GM23338 (cell line): ENCODE measurements around the gene GHRH. TPM values are rescaled to one million over a fixed set of nuclear protein-coding genes. Genes with fewer than 3 reads are reported as not detected.

Source experiments
- ATAC-seq: fragments of 200-7000 bp; cut with Tn5 transposase; 3 replicates; pipeline ENCODE4 v1.9.1; 2020
- DNase-seq: peaks from one replicate; pipeline ENCODE4 v3.0.0-alpha.2; 2015; ENCODE audit warnings: low spot score
- H2AFZ ChIP-seq: fragments of 200-600 bp; sonication (generic); 2 replicates; pipeline ENCODE4 v1.8.0; 2016; ENCODE audit warnings: antibody characterized with exemption, mild to moderate bottlenecking, moderate library complexity
- H3F3A ChIP-seq: fragments of 200-600 bp; sonication (generic); replicated peaks from 2 replicates; pipeline ENCODE4 v1.8.0; 2017; ENCODE audit warnings: antibody characterized with exemption, mixed run types, low read depth
- H3K27ac ChIP-seq: fragments of 200-600 bp; sonication (generic); 2 replicates; pipeline ENCODE4 v1.6.1; 2016; ENCODE audit warnings: low read depth
- H3K27me3 ChIP-seq: fragments of 200-600 bp; sonication (generic); 2 replicates; pipeline ENCODE4 v1.8.0; 2016; ENCODE audit warnings: mild to moderate bottlenecking, mixed run types, moderate library complexity; ENCODE audit not compliant: insufficient read depth
- H3K36me3 ChIP-seq: fragments of 200-600 bp; sonication (generic); 2 replicates; pipeline ENCODE4 v1.8.0; 2016; ENCODE audit warnings: mild to moderate bottlenecking; ENCODE audit not compliant: insufficient read depth
- H3K4me1 ChIP-seq: fragments of 200-600 bp; sonication (generic); 2 replicates; pipeline ENCODE4 v1.8.0; 2016; ENCODE audit warnings: mild to moderate bottlenecking, moderate library complexity; ENCODE audit not compliant: insufficient read depth
- H3K4me2 ChIP-seq: fragments of 200-600 bp; sonication (generic); 2 replicates; pipeline ENCODE4 v1.7.1; 2017; ENCODE audit warnings: mixed run types
- H3K4me3 ChIP-seq: fragments of 200-600 bp; sonication (generic); 2 replicates; pipeline ENCODE4 v1.6.1; 2016; ENCODE audit warnings: mixed run types
- H3K79me2 ChIP-seq: fragments of 200-600 bp; sonication (generic); replicated peaks from 2 replicates; pipeline ENCODE4 v1.8.0; 2017; ENCODE audit warnings: mild to moderate bottlenecking; ENCODE audit not compliant: insufficient read depth
- H3K9me2 ChIP-seq: fragments of 200-600 bp; sonication (generic); 2 replicates; pipeline ENCODE4 v1.8.0; 2017; ENCODE audit not compliant: insufficient read depth
- H4K20me1 ChIP-seq: fragments of 200-600 bp; sonication (generic); replicated peaks from 2 replicates; pipeline ENCODE4 v1.8.0; 2017; ENCODE audit warnings: mild to moderate bottlenecking; ENCODE audit not compliant: insufficient read depth
- H3K27ac Mint-ChIP-seq: 2 replicates; pipeline ENCODE4 v1.8.0; 2020; ENCODE audit warnings: inconsistent platforms, mild to moderate bottlenecking, moderate library complexity, mixed read lengths
- H3K27me3 Mint-ChIP-seq: 3 replicates; pipeline ENCODE4 v1.8.0; 2022; ENCODE audit warnings: low read depth, mild to moderate bottlenecking, moderate library complexity, mixed read lengths, inconsistent platforms; ENCODE audit not compliant: insufficient read depth, poor library complexity
- H3K36me3 Mint-ChIP-seq: 3 replicates; pipeline ENCODE4 v1.8.0; 2021; ENCODE audit warnings: low read depth, mild to moderate bottlenecking, inconsistent platforms, moderate library complexity, mixed read lengths
- H3K4me1 Mint-ChIP-seq: 3 replicates; pipeline ENCODE4 v1.8.0; 2020; ENCODE audit warnings: mild to moderate bottlenecking, inconsistent platforms, mixed read lengths
- H3K4me3 Mint-ChIP-seq: 3 replicates; pipeline ENCODE4 v1.8.0; 2021; ENCODE audit warnings: moderate library complexity, mild to moderate bottlenecking, inconsistent platforms, mixed read lengths
- H3K9me3 Mint-ChIP-seq: 3 replicates; pipeline ENCODE4 v1.8.0; 2020; ENCODE audit warnings: moderate library complexity, mild to moderate bottlenecking, inconsistent platforms, mixed read lengths
- CREB1 ChIP-seq: fragments of 250-450 bp; sonication (Bioruptor Pico); IDR thresholded peaks from 2 replicates; pipeline ENCODE4 v1.5.0; 2020; ENCODE audit warnings: low read depth, mild to moderate bottlenecking, moderate library complexity
- EZH2 ChIP-seq: fragments of 200-600 bp; sonication (generic); IDR thresholded peaks from one replicate; pipeline ENCODE4 v1.8.0; 2017; ENCODE audit warnings: antibody characterized with exemption, mild to moderate bottlenecking, low read depth; ENCODE audit not compliant: unreplicated experiment
- EZH2phosphoT487 ChIP-seq: fragments of 200-600 bp; sonication (generic); IDR thresholded peaks from one replicate; pipeline ENCODE4 v1.8.1; 2018; ENCODE audit warnings: antibody characterized with exemption; ENCODE audit not compliant: unreplicated experiment
- JUNB ChIP-seq: IDR thresholded peaks from one replicate; pipeline ENCODE4 v1.6.1; 2016; ENCODE audit warnings: antibody characterized with exemption; ENCODE audit not compliant: unreplicated experiment
- NANOG ChIP-seq: IDR thresholded peaks from 2 replicates; pipeline ENCODE4 v1.6.1; 2016; ENCODE audit warnings: antibody characterized with exemption, borderline replicate concordance
- POLR2AphosphoS5 ChIP-seq: IDR thresholded peaks from 2 replicates; pipeline ENCODE4 v1.6.1; 2016; ENCODE audit warnings: antibody characterized with exemption, low read depth
- STAT1 ChIP-seq: IDR thresholded peaks from one replicate; pipeline ENCODE4 v1.6.1; 2016; ENCODE audit warnings: antibody characterized with exemption; ENCODE audit not compliant: unreplicated experiment
- ZNF114 ChIP-seq: fragments of 250-450 bp; sonication (Bioruptor Pico); IDR thresholded peaks from 2 replicates; pipeline ENCODE4 v1.5.0; 2020; ENCODE audit warnings: mild to moderate bottlenecking, moderate library complexity
- polyA plus RNA-seq: library from polyadenylated mRNA; unstranded; fragments of >200 nt; fragmentation: Nextera tagmentation; extraction: Ambion mirVana; gene quantifications from 2 replicates; pipeline ENCODE4 v1.2.1, GENCODE V29; 2016
- total RNA-seq: library from RNA; depleted of rRNA; stranded (reverse); fragments of >200 nt; shearing (Covaris generic); gene quantifications from 2 replicates; pipeline ENCODE4 v1.2.3, GENCODE V29; 2014
- TF ChIP-seq, protein P1 (sequence below): IDR thresholded peaks from one replicate; pipeline ENCODE4 v1.6.1; 2018; ENCODE audit warnings: antibody characterized with exemption; ENCODE audit not compliant: unreplicated experiment
- TF ChIP-seq, protein P2 (sequence below), 2 experiments: fragments of 200-600 bp in 1 of 2; sonication (generic) in 1 of 2; conservative IDR thresholded peaks; 2 replicates each; pipeline versions ENCODE4 v1.5.1 to v1.6.1; 2016 to 2017; ENCODE audit warnings: antibody characterized with exemption in 2 of 2, low read depth in 2 of 2, mild to moderate bottlenecking in 2 of 2, moderate library complexity in 1 of 2

The GHRH gene
- total and polyA plus RNA-seq, 2 experiments from 2014 or later, result 0.40 TPM; not detected in 1

DNA sequence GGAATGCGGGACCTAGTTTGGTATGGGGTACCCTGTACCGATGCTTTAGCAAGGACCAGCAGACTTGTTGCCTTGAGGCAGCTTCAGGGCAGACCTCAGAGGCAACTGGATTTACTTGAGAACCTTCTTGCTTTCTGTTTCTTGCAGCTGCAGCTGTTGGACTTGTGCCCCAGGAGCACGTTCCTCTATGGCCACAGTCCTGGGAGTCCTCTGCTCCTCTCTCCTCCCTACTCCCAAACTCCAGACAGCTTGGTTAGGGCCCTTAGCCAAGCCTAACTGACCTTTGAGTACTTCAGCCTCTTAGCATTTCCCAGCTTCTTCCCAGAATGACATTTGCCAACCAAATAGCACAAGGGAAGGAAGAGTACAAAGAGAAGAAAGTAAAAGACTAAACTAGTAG is 34.7 kb downstream of the GHRH start (continued):
- TF ChIP-seq, protein P1, sequence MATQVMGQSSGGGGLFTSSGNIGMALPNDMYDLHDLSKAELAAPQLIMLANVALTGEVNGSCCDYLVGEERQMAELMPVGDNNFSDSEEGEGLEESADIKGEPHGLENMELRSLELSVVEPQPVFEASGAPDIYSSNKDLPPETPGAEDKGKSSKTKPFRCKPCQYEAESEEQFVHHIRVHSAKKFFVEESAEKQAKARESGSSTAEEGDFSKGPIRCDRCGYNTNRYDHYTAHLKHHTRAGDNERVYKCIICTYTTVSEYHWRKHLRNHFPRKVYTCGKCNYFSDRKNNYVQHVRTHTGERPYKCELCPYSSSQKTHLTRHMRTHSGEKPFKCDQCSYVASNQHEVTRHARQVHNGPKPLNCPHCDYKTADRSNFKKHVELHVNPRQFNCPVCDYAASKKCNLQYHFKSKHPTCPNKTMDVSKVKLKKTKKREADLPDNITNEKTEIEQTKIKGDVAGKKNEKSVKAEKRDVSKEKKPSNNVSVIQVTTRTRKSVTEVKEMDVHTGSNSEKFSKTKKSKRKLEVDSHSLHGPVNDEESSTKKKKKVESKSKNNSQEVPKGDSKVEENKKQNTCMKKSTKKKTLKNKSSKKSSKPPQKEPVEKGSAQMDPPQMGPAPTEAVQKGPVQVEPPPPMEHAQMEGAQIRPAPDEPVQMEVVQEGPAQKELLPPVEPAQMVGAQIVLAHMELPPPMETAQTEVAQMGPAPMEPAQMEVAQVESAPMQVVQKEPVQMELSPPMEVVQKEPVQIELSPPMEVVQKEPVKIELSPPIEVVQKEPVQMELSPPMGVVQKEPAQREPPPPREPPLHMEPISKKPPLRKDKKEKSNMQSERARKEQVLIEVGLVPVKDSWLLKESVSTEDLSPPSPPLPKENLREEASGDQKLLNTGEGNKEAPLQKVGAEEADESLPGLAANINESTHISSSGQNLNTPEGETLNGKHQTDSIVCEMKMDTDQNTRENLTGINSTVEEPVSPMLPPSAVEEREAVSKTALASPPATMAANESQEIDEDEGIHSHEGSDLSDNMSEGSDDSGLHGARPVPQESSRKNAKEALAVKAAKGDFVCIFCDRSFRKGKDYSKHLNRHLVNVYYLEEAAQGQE, result no peak
- TF ChIP-seq, protein P2, sequence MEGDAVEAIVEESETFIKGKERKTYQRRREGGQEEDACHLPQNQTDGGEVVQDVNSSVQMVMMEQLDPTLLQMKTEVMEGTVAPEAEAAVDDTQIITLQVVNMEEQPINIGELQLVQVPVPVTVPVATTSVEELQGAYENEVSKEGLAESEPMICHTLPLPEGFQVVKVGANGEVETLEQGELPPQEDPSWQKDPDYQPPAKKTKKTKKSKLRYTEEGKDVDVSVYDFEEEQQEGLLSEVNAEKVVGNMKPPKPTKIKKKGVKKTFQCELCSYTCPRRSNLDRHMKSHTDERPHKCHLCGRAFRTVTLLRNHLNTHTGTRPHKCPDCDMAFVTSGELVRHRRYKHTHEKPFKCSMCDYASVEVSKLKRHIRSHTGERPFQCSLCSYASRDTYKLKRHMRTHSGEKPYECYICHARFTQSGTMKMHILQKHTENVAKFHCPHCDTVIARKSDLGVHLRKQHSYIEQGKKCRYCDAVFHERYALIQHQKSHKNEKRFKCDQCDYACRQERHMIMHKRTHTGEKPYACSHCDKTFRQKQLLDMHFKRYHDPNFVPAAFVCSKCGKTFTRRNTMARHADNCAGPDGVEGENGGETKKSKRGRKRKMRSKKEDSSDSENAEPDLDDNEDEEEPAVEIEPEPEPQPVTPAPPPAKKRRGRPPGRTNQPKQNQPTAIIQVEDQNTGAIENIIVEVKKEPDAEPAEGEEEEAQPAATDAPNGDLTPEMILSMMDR (conservative IDR thresholded peaks at IDR 0.05; ENCODE audit: low read depth in 2 of 2), result no peak
- TF ChIP-seq NANOG (no peak), STAT1 (no peak)

DNA sequence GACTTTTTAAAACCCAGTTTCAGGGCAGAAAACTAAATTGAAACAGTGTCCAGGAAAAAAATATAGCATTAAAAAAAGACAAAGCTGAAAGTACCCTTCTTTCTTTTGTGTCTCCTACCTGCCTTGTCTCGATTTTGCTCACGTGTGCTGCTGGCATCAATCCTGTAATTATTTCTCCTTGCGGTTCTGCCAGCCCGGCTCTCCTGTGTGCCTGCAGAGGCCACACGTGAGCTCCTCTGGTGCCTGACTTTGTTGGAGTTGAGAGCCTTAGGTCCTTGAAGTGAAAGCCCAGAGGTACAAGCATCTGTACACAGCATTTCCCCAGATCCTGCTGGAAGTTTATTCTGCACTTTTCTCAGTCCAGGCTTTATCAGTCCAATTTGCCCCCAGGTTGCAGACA is 36.5 kb downstream of the GHRH start:
- Mint-ChIP-seq H3K27ac (no peak overlapping the region), H3K4me3 (no peak overlapping the region), H3K27me3 (peaks cover 5% of the 10 kb centered on the region), H3K9me3 (no peaks in the 10 kb centered on the region), H3K36me3 (peaks cover 84% of the 10 kb centered on the region), H3K4me1 (peaks cover 56% of the 10 kb centered on the region)
- Histone ChIP-seq H2AFZ (no peak overlapping the region), H3F3A (peaks cover 11% of the 10 kb centered on the region; the same call in 1 of the 2 replicates), H3K27ac (0 out of 2 replicates have a peak overlapping the region, but pooled peaks have one; percentile 29), H3K4me3 (no peak overlapping the region), H3K4me1 (peaks cover 29% of the 10 kb centered on the region), H3K4me2 (no peak overlapping the region), H3K79me2 (peaks cover 35% of the 10 kb centered on the region), H3K9me2 (no peaks in the 10 kb centered on the region), H4K20me1 (peaks cover 16% of the 10 kb centered on the region), H3K36me3 (peaks cover 61% of the 10 kb centered on the region), H3K27me3 (no peaks in the 10 kb centered on the region)
- TF ChIP-seq CREB1 (no peak), EZH2 (no peak), NANOG (no peak), POLR2AphosphoS5 (no peak), EZH2phosphoT487 (no peak), JUNB (no peak), STAT1 (no peak), ZNF114 (no peak)
- TF ChIP-seq, protein P1, result no peak
- ATAC-seq (no peak), DNase-seq (no peak)
